GM18907 (cell line): Measurements from ENCODE around the gene PRG2.

Experiments used
- ATAC-seq: cut with Tn5 transposase; IDR thresholded peaks from one replicate; pipeline ENCODE4 v1.9.1; 2021; ENCODE audit warnings: mild to moderate bottlenecking, moderate library complexity; ENCODE audit not compliant: unreplicated experiment

Gene PRG2

GRCh38 chr11:57397394-57397990, 7.0 kb upstream of the PRG2 start:
- ATAC-seq, result no peak

GRCh38 chr11:57396744-57397143, 6.3 kb upstream of the PRG2 start:
- ATAC-seq, result no peak

GRCh38 chr11:57395905-57396623, 5.6 kb upstream of the PRG2 start:
- ATAC-seq, result no peak

- no peak for ATAC-seq
Measured at GRCh38 chr11:57394203-57394965, 3.9 kb upstream of the PRG2 start.

- no peak for ATAC-seq
Measured at GRCh38 chr11:57392763-57393105, 2.3 kb upstream of the PRG2 start.

GRCh38 chr11:57392066-57392762, 1.8 kb upstream of the PRG2 start:
- ATAC-seq, result no peak

- ATAC-seq, result no peak
Measured at GRCh38 chr11:57391539-57391938, 1.1 kb upstream of the PRG2 start.

GRCh38 chr11:57391111-57391510, 661 bp upstream of the PRG2 start:
- no peak for ATAC-seq

- ATAC-seq, result no peak
Measured at GRCh38 chr11:57387289-57388030, 3.0 kb downstream of the PRG2 start.

- no peak for ATAC-seq
Measured at GRCh38 chr11:57386178-57386940, 4.1 kb downstream of the PRG2 start.

- ATAC-seq, result no peak
Measured at GRCh38 chr11:57380975-57381374, 9.5 kb downstream of the PRG2 start, which contains the start of gene PRG3. Gene PRG3, minus strand, starts transcription at chr11:57381150. Its CDS starts 442 bp downstream, at chr11:57380708.

- ATAC-seq, result no peak
Measured at GRCh38 chr11:57379732-57380131, 10.7 kb downstream of the PRG2 start.

- no peak for ATAC-seq
Measured at GRCh38 chr11:57378186-57378585, 12.3 kb downstream of the PRG2 start.

GRCh38 chr11:57377107-57377506, 13.3 kb downstream of the PRG2 start:
- ATAC-seq, result no peak

GRCh38 chr11:57376095-57377090, 14.1 kb downstream of the PRG2 start:
- ATAC-seq, result no peak

GRCh38 chr11:57375490-57375889, 15.0 kb downstream of the PRG2 start:
- ATAC-seq, result no peak

- ATAC-seq, result no peak
Measured at GRCh38 chr11:57374966-57375365, 15.5 kb downstream of the PRG2 start.

GRCh38 chr11:57373146-57373545, 17.3 kb downstream of the PRG2 start:
- no peak for ATAC-seq

GRCh38 chr11:57370941-57371340, 19.5 kb downstream of the PRG2 start:
- no peak for ATAC-seq
